ENCODE measurements around the gene PIAS4. TPM values are rescaled to one million over a fixed set of nuclear protein-coding genes. Genes with fewer than 3 reads are reported as not detected.

PIAS4 gene
- total RNA-seq, 1 donor from 2014 or later, result 28.8 TPM

DNA sequence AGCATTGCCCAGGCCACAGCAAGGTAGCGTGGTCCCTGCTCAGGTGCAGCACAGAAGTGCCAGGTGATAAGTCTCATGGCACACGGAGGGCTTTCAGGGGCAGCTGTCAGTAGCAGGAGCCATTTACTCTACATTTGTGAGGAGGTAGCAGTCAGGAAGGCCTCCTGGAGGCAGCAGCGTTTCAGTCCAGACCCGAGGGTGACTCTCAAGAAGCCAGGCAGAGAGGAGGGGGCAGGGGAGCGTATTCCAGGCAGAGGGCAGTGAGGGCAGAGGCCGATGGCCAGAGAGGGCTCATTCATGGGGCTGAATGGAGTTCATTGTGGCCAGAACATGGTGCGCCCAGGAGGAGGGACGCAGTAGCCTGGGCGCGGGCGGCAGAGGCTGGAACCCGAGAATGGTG, 8.9 kb downstream of the PIAS4 start:
- peaks cover 5% of the 10 kb centered on the region for H3K36me3 Mint-ChIP-seq (ENCODE audit: unreplicated experiment)
- no peaks in the 10 kb centered on the region for H3K9me3 Mint-ChIP-seq (ENCODE audit: unreplicated experiment)
- TF ChIP-seq, protein P1, sequence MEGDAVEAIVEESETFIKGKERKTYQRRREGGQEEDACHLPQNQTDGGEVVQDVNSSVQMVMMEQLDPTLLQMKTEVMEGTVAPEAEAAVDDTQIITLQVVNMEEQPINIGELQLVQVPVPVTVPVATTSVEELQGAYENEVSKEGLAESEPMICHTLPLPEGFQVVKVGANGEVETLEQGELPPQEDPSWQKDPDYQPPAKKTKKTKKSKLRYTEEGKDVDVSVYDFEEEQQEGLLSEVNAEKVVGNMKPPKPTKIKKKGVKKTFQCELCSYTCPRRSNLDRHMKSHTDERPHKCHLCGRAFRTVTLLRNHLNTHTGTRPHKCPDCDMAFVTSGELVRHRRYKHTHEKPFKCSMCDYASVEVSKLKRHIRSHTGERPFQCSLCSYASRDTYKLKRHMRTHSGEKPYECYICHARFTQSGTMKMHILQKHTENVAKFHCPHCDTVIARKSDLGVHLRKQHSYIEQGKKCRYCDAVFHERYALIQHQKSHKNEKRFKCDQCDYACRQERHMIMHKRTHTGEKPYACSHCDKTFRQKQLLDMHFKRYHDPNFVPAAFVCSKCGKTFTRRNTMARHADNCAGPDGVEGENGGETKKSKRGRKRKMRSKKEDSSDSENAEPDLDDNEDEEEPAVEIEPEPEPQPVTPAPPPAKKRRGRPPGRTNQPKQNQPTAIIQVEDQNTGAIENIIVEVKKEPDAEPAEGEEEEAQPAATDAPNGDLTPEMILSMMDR (IDR thresholded peaks at IDR 0.05), result no peak
- no peaks in the 10 kb centered on the region for H3K27me3 Mint-ChIP-seq (ENCODE audit: unreplicated experiment)
- no peak for DNase-seq (ENCODE audit: extremely low spot score, unreplicated experiment)
- H3K27ac Mint-ChIP-seq (ENCODE audit: unreplicated experiment), result no peak overlapping the region
- H3K4me1 Mint-ChIP-seq (ENCODE audit: unreplicated experiment), result no peaks in the 10 kb centered on the region
- no peak overlapping the region for H3K4me3 Mint-ChIP-seq (ENCODE audit: unreplicated experiment)

DNA sequence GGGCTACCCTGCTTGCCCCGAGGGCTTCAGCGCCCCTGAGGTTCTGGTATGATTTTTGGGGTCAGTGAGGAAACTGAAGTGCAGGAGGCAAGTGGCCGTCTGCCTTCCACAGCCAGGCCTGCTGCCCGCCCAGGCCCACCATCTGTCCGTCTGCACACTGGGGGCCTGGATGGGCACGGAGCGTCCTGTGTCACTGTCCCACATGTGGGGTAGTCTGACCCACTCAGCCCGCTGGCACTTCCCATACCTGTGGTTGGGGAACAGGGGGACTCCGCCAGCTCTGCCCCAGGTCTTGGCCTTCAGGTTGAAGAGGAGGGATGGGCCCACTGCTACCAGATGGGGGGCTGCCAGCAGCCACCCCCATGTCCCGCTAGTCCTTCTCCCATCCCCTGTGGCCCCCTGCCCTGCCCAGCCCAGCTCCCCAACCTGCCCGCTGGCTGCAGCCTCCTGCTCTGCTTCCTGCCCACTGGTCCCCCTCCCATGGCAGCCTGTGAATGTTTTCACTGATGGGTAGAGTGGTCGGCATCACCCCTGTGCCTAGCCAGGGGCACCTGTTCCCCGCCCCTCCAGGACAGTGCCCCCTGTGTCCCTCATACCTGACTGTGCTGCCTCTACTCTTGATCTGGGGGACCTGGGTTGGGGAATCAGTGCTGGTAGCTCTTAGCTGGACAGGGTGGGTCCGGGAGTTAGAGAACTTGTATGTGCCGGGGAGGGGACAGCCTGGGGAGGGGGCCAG, 9.5 kb downstream of the PIAS4 start:
- no peak overlapping the region for H3K4me3 Mint-ChIP-seq (ENCODE audit: unreplicated experiment)
- no peaks in the 10 kb centered on the region for H3K27me3 Mint-ChIP-seq (ENCODE audit: unreplicated experiment)
- peaks cover 7% of the 10 kb centered on the region for H3K36me3 Mint-ChIP-seq (ENCODE audit: unreplicated experiment)
- no peak overlapping the region for H3K27ac Mint-ChIP-seq (ENCODE audit: unreplicated experiment)
- no peaks in the 10 kb centered on the region for H3K9me3 Mint-ChIP-seq (ENCODE audit: unreplicated experiment)
- no peak for DNase-seq (ENCODE audit: extremely low spot score, unreplicated experiment)
- no peaks in the 10 kb centered on the region for H3K4me1 Mint-ChIP-seq (ENCODE audit: unreplicated experiment)
- TF ChIP-seq, protein P1 (IDR thresholded peaks at IDR 0.05), result no peak

DNA sequence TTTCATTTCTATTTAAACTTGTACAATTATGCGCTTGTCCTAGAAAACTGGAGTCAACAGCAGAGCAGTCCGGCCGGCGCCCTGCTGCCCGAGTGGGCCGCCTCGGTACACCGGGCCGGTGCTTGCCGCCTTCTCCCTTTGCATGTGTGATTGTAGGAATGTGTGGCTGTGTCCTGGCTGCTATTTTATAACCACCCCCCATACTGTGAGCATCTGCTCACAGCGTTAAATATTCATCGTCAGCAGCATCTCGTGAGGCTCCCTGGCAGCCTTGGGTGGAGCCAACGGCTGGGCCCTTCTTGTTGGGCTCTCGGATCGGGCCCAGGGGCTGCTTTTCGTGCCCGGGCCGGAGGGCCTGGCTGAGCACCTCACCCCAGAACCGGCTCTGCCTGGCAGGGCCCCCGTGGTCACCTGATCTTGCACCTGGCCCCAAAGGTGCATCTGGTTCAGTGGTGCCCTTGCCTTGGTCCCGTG, 10.6 kb downstream of the PIAS4 start:
- TF ChIP-seq, protein P1 (IDR thresholded peaks at IDR 0.05), result no peak
- H3K4me3 Mint-ChIP-seq (ENCODE audit: unreplicated experiment), result no peak overlapping the region
- no peaks in the 10 kb centered on the region for H3K4me1 Mint-ChIP-seq (ENCODE audit: unreplicated experiment)
- no peak overlapping the region for H3K27ac Mint-ChIP-seq (ENCODE audit: unreplicated experiment)
- H3K9me3 Mint-ChIP-seq (ENCODE audit: unreplicated experiment), result no peaks in the 10 kb centered on the region
- H3K27me3 Mint-ChIP-seq (ENCODE audit: unreplicated experiment), result no peaks in the 10 kb centered on the region
- no peak for DNase-seq (ENCODE audit: extremely low spot score, unreplicated experiment)
- H3K36me3 Mint-ChIP-seq (ENCODE audit: unreplicated experiment), result peaks cover 5% of the 10 kb centered on the region

DNA sequence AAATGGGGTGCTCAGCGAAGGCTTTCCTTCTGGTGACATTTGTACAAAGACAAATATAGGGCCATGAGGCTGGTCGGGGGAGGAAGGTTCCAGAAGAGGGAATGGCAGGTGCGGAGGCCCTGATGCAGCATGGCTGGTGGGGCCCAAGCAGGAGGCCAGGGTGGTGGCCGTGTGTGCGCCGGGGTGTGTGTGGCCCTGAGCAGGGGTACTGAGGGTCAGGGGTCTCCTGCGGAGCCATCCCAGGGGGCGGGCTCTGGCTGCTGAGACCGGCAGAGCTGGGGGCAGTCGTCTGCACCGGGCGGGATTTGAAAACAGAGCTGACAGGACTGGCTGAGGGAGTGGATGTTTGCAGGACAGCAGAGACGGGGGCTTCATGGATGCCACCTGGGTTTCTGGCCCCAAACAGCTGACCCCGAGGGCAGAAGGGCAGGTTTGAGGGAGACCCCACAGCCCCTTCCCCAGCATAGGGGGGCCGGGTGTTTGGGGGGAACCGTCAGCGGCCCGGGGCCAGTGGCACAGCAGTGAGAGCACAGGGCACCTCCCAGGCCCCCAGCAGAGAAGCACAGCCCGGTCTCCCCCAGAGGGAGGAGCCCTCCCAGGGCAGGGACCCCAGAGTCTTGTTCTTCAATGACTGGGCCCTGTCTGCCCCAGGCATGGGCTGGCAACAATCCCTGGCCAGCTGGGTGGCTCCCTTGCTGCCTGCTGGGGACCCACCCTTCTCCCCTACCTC, 11.4 kb downstream of the PIAS4 start:
- Mint-ChIP-seq H3K27me3 (ENCODE audit: unreplicated experiment) (no peaks in the 10 kb centered on the region), H3K36me3 (ENCODE audit: unreplicated experiment) (peaks cover 3% of the 10 kb centered on the region), H3K4me1 (ENCODE audit: unreplicated experiment) (no peaks in the 10 kb centered on the region), H3K9me3 (ENCODE audit: unreplicated experiment) (no peaks in the 10 kb centered on the region), H3K4me3 (ENCODE audit: unreplicated experiment) (no peak overlapping the region), H3K27ac (ENCODE audit: unreplicated experiment) (no peak overlapping the region)
- TF ChIP-seq, protein P1 (IDR thresholded peaks at IDR 0.05), result no peak
- DNase-seq (ENCODE audit: extremely low spot score, unreplicated experiment), result no peak

DNA sequence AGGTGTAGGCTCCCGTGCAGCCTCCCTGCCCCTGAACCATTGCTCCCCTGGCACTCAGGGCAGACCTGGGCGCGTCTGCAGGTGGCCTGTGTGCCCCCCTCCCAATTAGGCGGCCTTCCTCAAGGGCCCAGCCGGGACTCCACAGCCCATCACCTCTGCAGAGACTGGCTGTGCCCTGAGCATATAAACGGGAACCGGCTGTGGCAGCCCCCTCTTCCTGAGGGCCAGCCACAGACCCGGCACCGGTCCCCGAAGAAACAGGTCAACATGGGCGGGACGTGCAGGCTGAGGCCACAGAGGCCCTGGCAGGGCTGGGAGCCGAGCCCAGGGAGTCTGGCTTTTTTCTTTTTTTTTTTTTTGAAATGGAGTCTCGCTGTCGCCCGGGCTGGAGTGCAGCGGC, 12.0 kb downstream of the PIAS4 start:
- no peaks in the 10 kb centered on the region for H3K27me3 Mint-ChIP-seq (ENCODE audit: unreplicated experiment)
- H3K9me3 Mint-ChIP-seq (ENCODE audit: unreplicated experiment), result no peaks in the 10 kb centered on the region
- peaks cover 3% of the 10 kb centered on the region for H3K36me3 Mint-ChIP-seq (ENCODE audit: unreplicated experiment)
- H3K4me3 Mint-ChIP-seq (ENCODE audit: unreplicated experiment), result no peak overlapping the region
- TF ChIP-seq, protein P1 (IDR thresholded peaks at IDR 0.05), result no peak
- no peaks in the 10 kb centered on the region for H3K4me1 Mint-ChIP-seq (ENCODE audit: unreplicated experiment)
- H3K27ac Mint-ChIP-seq (ENCODE audit: unreplicated experiment), result no peak overlapping the region
- DNase-seq (ENCODE audit: extremely low spot score, unreplicated experiment), result no peak

Measured in osteocyte (in vitro differentiated cells).